22Rv1 (cell line): ENCODE results near the gene NOL4L.

ENCODE experiments used
- H3K27ac ChIP-seq: fragments of 450-650 bp; 2 replicates; pipeline ENCODE4 v1.5.1; 2017
- CTCF ChIP-seq: fragments of 450-650 bp; IDR thresholded peaks from 2 replicates; pipeline ENCODE4 v1.5.1; 2017; ENCODE audit warnings: mild to moderate bottlenecking
- ZFX ChIP-seq: fragments of 450-650 bp; IDR thresholded peaks from 2 replicates; pipeline ENCODE4 v1.6.1; 2017; ENCODE audit warnings: antibody characterized with exemption, borderline replicate concordance

NOL4L gene

GRCh38 chr20:32474967-32475811 lies 109.9 kb downstream of the NOL4L start:
- no peak overlapping the region for H3K27ac ChIP-seq
- TF ChIP-seq ZFX (no peak), CTCF (no peak)

GRCh38 chr20:32474717-32474966 lies 110.5 kb downstream of the NOL4L start:
- no peak overlapping the region for H3K27ac ChIP-seq
- TF ChIP-seq CTCF (no peak), ZFX (no peak)

- TF ChIP-seq ZFX, result no peak
- no peak for TF ChIP-seq CTCF
- H3K27ac ChIP-seq, result no peak overlapping the region
These were observed 111.0 kb downstream of the NOL4L start for GRCh38 chr20:32474009-32474716.

GRCh38 chr20:32473231-32474008 lies 111.7 kb downstream of the NOL4L start:
- H3K27ac ChIP-seq, result no peak overlapping the region
- TF ChIP-seq ZFX, result no peak
- TF ChIP-seq CTCF, result no peak

GRCh38 chr20:32472581-32473207 lies 112.4 kb downstream of the NOL4L start:
- no peak overlapping the region for H3K27ac ChIP-seq
- TF ChIP-seq ZFX (no peak), CTCF (no peak)

- no peak overlapping the region for H3K27ac ChIP-seq
- TF ChIP-seq CTCF (no peak), ZFX (no peak)
These were observed 114.2 kb downstream of the NOL4L start for GRCh38 chr20:32470940-32471339.
